ENCODE results near the gene AP1S1.
A peak's percentile ranks its signal among the peaks of the same experiment; 100 is the strongest.

The AP1S1 gene

DNA sequence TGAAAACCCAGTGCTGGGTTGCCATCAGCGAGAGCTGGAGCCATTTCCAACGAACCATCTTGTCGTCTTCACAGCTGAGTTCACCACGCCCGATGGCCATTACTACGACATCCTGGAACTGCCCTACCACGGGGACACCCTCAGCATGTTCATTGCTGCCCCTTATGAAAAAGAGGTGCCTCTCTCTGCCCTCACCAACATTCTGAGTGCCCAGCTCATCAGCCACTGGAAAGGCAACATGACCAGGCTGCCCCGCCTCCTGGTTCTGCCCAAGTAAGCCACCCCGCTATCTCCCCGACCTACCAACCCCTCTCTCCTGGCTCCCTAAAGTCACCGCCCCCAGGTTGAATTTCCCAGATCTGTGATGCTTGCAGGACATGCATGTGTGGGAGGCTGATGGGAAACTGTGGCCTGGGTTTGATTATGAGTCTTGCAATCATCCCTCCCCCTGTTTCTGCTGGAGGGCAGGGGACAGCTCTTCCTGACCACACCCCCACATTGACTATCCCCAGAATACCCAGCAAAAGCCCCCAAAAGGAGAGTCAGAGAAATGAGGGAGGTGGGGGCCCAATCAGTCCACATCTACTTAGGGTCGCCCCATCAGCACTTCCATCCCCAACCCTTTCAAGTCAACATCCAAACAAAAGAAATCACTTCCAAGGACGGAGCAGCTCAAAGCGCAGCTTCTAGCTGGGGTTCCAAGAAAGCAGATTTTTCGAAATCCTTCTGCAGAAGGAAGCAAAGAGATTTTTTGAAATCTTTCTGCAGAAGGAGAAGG, 20.5 kb upstream of the AP1S1 start:
- peaks cover 7% of the 10 kb centered on the region for H3K4me1 ChIP-seq (ENCODE audit: control insufficient read depth, insufficient read depth, low read length, poor library complexity, severe bottlenecking)

DNA sequence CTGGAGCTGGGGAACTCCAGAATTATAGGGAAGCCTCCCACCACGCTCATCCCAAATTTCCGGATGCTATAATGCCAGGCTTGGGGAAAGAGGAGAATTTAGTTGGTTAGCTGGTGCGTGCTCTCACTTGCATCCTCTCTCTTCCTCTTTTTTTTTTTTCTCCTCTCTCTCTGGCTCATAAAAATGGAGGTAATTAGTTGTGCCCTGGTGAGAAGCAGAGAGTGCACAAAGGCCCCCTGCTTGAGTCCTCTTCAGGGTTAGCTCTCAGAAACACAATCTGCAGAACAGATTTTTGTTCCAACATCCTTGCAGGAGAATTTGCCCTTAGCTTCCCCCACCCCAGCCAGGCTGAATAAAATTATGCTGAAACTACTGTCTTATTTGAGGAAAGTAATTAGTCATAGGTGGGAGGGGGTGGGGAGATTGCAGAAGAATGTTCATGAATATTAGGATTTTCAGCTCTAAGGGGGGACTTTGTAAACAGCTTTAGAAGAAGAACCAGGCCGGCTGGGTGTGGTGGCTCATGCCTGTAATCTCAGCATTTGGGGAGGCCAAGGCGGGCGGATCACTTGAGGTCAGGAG, 19.8 kb upstream of the AP1S1 start:
- H3K4me1 ChIP-seq (ENCODE audit: control insufficient read depth, insufficient read depth, low read length, poor library complexity, severe bottlenecking) = peaks cover 7% of the 10 kb centered on the region
- peaks cover 9% of the 10 kb centered on the region for H3K27me3 ChIP-seq (replicated peaks; ENCODE audit: control insufficient read depth, insufficient read depth, low read length, poor library complexity, severe bottlenecking)
- no peak overlapping the region for H3K27ac ChIP-seq (ENCODE audit: insufficient read depth, low read length, poor library complexity, severe bottlenecking)
- no peaks in the 10 kb centered on the region for H3K9me3 ChIP-seq (ENCODE audit: control insufficient read depth, low read length)
- no peak overlapping the region for H3K4me3 ChIP-seq (ENCODE audit: insufficient read depth, low read depth, low read length, poor library complexity, severe bottlenecking)
- DNase-seq = no peak
- H3K36me3 ChIP-seq (ENCODE audit: control insufficient read depth, insufficient read depth, low read length) = no peaks in the 10 kb centered on the region

More for the DNA sequence above, 20.5 kb upstream of the AP1S1 start:
- no peaks in the 10 kb centered on the region for H3K36me3 ChIP-seq (ENCODE audit: control insufficient read depth, insufficient read depth, low read length)
- H3K27me3 ChIP-seq (replicated peaks; ENCODE audit: control insufficient read depth, insufficient read depth, low read length, poor library complexity, severe bottlenecking) = peaks cover 9% of the 10 kb centered on the region
- H3K9me3 ChIP-seq (ENCODE audit: control insufficient read depth, low read length) = no peaks in the 10 kb centered on the region
- H3K4me3 ChIP-seq (ENCODE audit: insufficient read depth, low read depth, low read length, poor library complexity, severe bottlenecking) = no peak overlapping the region
- no peak for DNase-seq
- H3K27ac ChIP-seq (ENCODE audit: insufficient read depth, low read length, poor library complexity, severe bottlenecking) = no peak overlapping the region

DNA sequence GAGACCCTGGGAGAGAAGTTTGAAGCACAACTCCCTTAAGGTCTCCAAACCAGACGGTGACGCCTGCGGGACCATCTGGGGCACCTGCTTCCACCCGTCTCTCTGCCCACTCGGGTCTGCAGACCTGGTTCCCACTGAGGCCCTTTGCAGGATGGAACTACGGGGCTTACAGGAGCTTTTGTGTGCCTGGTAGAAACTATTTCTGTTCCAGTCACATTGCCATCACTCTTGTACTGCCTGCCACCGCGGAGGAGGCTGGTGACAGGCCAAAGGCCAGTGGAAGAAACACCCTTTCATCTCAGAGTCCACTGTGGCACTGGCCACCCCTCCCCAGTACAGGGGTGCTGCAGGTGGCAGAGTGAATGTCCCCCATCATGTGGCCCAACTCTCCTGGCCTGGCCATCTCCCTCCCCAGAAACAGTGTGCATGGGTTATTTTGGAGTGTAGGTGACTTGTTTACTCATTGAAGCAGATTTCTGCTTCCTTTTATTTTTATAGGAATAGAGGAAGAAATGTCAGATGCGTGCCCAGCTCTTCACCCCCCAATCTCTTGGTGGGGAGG, 16.5 kb upstream of the AP1S1 start:
- Histone ChIP-seq H3K27ac (ENCODE audit: insufficient read depth, low read length, poor library complexity, severe bottlenecking) (no peak overlapping the region), H3K4me1 (ENCODE audit: control insufficient read depth, insufficient read depth, low read length, poor library complexity, severe bottlenecking) (peaks cover 7% of the 10 kb centered on the region), H3K4me3 (ENCODE audit: insufficient read depth, low read depth, low read length, poor library complexity, severe bottlenecking) (no peak overlapping the region), H3K9me3 (ENCODE audit: control insufficient read depth, low read length) (no peaks in the 10 kb centered on the region), H3K27me3 (replicated peaks; ENCODE audit: control insufficient read depth, insufficient read depth, low read length, poor library complexity, severe bottlenecking) (peaks cover 9% of the 10 kb centered on the region), H3K36me3 (ENCODE audit: control insufficient read depth, insufficient read depth, low read length) (no peaks in the 10 kb centered on the region)
- DNase-seq = no peak

DNA sequence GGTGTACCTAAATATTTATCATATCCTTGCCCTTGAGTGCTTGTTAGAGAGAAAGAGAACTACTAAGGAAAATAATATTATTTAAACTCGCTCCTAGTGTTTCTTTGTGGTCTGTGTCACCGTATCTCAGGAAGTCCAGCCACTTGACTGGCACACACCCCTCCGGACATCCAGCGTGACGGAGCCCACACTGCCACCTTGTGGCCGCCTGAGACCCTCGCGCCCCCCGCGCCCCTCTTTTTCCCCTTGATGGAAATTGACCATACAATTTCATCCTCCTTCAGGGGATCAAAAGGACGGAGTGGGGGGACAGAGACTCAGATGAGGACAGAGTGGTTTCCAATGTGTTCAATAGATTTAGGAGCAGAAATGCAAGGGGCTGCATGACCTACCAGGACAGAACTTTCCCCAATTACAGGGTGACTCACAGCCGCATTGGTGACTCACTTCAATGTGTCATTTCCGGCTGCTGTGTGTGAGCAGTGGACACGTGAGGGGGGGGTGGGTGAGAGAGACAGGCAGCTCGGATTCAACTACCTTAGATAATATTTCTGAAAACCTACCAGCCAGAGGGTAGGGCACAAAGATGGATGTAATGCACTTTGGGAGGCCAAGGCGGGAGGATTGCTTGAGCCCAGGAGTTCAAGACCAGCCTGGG, 15.9 kb upstream of the AP1S1 start:
- Histone ChIP-seq H3K4me3 (ENCODE audit: insufficient read depth, low read depth, low read length, poor library complexity, severe bottlenecking) (no peak overlapping the region), H3K4me1 (ENCODE audit: control insufficient read depth, insufficient read depth, low read length, poor library complexity, severe bottlenecking) (peaks cover 7% of the 10 kb centered on the region), H3K9me3 (ENCODE audit: control insufficient read depth, low read length) (no peaks in the 10 kb centered on the region), H3K27me3 (replicated peaks; ENCODE audit: control insufficient read depth, insufficient read depth, low read length, poor library complexity, severe bottlenecking) (peaks cover 7% of the 10 kb centered on the region), H3K27ac (ENCODE audit: insufficient read depth, low read length, poor library complexity, severe bottlenecking) (no peak overlapping the region), H3K36me3 (ENCODE audit: control insufficient read depth, insufficient read depth, low read length) (no peaks in the 10 kb centered on the region)
- peak; percentile 66 to 75 (median 73) for DNase-seq

DNA sequence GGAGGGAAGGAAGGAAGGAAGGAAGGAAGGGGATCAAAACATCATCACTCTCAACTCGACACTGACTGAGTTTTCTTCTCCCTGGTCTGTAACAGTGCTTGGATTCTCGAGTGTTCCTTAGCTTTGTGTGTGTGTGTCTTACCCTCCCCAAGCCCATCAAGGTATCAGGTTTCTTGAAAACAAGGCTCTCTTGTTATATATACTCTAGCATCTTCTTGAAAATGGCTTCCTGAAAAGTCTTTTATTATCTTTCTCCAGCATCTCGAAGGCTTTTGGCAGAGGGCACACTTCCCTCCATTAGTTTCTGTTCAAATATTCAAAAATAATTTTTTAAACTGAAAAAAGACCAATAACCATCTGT, 14.0 kb upstream of the AP1S1 start:
- Histone ChIP-seq H3K27me3 (replicated peaks; ENCODE audit: control insufficient read depth, insufficient read depth, low read length, poor library complexity, severe bottlenecking) (peaks cover 5% of the 10 kb centered on the region), H3K4me3 (ENCODE audit: insufficient read depth, low read depth, low read length, poor library complexity, severe bottlenecking) (no peak overlapping the region), H3K27ac (ENCODE audit: insufficient read depth, low read length, poor library complexity, severe bottlenecking) (no peak overlapping the region), H3K9me3 (ENCODE audit: control insufficient read depth, low read length) (no peaks in the 10 kb centered on the region), H3K4me1 (ENCODE audit: control insufficient read depth, insufficient read depth, low read length, poor library complexity, severe bottlenecking) (peaks cover 11% of the 10 kb centered on the region), H3K36me3 (ENCODE audit: control insufficient read depth, insufficient read depth, low read length) (no peaks in the 10 kb centered on the region)
- no peak for DNase-seq

DNA sequence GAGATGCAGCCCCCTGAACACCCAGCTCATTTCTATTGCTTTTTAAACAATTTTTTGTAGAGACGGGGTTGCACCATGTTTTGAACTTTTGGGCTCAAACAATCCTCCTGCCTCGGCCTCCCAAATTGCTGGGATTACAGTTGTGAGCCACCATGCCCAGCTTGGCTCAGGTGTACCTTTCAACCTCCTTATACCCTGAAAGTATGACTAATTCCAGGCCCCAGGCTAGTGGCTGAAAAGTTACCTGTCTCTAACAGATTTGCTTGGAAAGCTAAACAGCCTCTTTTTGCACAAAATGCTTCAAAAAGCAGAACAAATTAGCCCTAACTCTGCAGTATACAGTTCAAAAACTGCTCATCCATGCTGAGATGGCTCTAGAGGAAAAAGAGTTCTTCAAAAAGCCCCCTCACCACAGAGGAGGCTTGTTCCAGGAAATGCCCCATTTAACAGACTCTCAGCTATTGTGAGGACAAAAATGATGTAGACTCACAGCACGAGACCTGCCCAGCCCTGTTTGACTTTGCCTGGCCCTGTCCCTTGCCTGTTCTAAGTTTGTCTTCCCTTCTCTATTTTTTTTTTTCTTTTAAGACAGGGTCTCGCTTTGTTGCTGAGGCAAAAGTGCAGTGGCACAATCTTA, 13.4 kb upstream of the AP1S1 start:
- H3K27ac ChIP-seq (ENCODE audit: insufficient read depth, low read length, poor library complexity, severe bottlenecking) = no peak overlapping the region
- H3K36me3 ChIP-seq (ENCODE audit: control insufficient read depth, insufficient read depth, low read length) = no peaks in the 10 kb centered on the region
- no peaks in the 10 kb centered on the region for H3K9me3 ChIP-seq (ENCODE audit: control insufficient read depth, low read length)
- H3K4me1 ChIP-seq (ENCODE audit: control insufficient read depth, insufficient read depth, low read length, poor library complexity, severe bottlenecking) = peaks cover 11% of the 10 kb centered on the region
- DNase-seq = no peak
- H3K27me3 ChIP-seq (replicated peaks; ENCODE audit: control insufficient read depth, insufficient read depth, low read length, poor library complexity, severe bottlenecking) = no peaks in the 10 kb centered on the region
- no peak overlapping the region for H3K4me3 ChIP-seq (ENCODE audit: insufficient read depth, low read depth, low read length, poor library complexity, severe bottlenecking)

DNA sequence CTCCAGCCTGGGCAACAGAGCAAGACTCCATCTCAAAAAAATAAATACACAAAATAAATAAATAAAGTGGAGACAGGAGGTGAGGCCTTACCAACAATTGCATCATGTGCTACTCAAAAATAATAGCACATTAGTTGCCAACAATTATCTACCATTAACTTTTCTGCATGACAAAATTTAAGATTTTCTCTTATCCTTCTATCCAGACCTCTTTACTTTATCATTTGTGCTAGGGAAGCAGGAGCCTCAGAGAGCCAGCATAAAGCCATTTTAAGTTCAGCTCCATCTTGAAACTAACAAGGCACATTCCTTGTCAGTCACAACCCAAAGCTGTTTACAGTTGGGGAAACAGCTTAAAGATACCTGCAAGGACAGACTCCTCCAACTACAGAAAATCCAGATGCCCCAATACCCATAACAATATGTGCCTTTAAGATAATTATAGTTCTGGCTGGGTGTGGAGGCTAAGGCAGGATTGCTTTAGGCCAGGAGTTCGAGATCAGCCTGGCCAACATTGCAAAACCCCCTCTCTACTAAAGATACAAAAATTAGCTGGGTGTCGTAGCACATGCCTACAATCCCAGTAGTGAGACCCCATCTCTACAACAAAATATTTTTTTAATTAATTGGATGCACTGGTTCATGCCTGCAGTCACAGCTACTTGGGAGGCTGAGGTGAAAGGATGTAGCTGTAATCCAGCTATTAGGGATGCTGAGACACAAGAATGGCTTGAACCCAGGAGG, 2.2 kb upstream of the AP1S1 start:
- Histone ChIP-seq H3K27ac (ENCODE audit: insufficient read depth, low read length, poor library complexity, severe bottlenecking) (no peak overlapping the region), H3K36me3 (ENCODE audit: control insufficient read depth, insufficient read depth, low read length) (no peaks in the 10 kb centered on the region), H3K4me3 (ENCODE audit: insufficient read depth, low read depth, low read length, poor library complexity, severe bottlenecking) (no peak overlapping the region), H3K9me3 (ENCODE audit: control insufficient read depth, low read length) (no peaks in the 10 kb centered on the region), H3K27me3 (replicated peaks; ENCODE audit: control insufficient read depth, insufficient read depth, low read length, poor library complexity, severe bottlenecking) (no peaks in the 10 kb centered on the region), H3K4me1 (ENCODE audit: control insufficient read depth, insufficient read depth, low read length, poor library complexity, severe bottlenecking) (peaks cover 18% of the 10 kb centered on the region)
- no peak for DNase-seq

DNA sequence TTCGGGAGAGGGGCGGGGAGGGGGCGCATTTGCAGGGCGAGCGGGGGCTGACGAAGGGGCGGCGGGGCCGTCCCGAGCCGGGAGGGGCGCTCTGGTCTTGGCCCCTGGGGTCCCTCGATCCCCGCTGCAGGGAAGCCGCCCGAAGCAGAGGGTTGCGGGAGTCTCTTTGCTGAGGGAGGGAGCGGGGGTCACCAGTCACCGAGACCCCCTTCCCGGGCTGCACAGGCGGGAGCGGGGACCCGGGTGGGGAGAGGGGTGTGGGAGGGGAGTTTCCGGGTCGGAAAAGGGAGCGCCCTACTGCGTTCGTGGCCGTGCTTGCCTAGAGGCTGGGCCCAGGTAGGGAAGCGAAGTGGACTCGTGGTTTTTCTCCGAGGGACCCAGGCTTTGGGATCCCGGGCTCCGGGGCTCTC, 422 bp downstream of the AP1S1 start:
- Histone ChIP-seq H3K4me1 (ENCODE audit: control insufficient read depth, insufficient read depth, low read length, poor library complexity, severe bottlenecking) (peaks cover 18% of the 10 kb centered on the region), H3K4me3 (ENCODE audit: insufficient read depth, low read depth, low read length, poor library complexity, severe bottlenecking) (peak overlapping the region; percentile 61), H3K27me3 (replicated peaks; ENCODE audit: control insufficient read depth, insufficient read depth, low read length, poor library complexity, severe bottlenecking) (no peaks in the 10 kb centered on the region), H3K36me3 (ENCODE audit: control insufficient read depth, insufficient read depth, low read length) (peaks cover 11% of the 10 kb centered on the region), H3K9me3 (ENCODE audit: control insufficient read depth, low read length) (no peaks in the 10 kb centered on the region), H3K27ac (ENCODE audit: insufficient read depth, low read length, poor library complexity, severe bottlenecking) (peak overlapping the region; percentile 3)
- DNase-seq = no peak

DNA sequence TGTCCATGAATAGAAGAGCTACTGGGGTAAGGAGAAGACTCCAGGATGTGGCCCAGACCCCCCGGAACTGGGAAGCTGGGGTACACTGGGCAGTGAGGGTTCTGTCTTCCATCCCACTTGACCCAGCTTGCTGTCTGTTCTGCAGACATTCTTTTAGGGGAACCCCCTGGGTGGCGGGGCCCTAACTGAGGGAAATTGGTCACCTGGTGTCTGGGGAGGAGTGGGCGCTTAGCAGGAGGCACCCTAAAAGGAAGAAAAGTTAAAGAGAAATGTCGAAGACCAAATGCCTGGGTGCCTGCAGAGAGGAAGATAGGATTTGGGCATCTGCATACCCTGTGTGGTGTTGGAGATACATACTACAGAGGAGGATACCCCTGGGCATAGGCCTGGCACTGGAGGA, 1.0 kb downstream of the AP1S1 start:
- Histone ChIP-seq H3K4me3 (ENCODE audit: insufficient read depth, low read depth, low read length, poor library complexity, severe bottlenecking) (peak overlapping the region; percentile 61), H3K9me3 (ENCODE audit: control insufficient read depth, low read length) (no peaks in the 10 kb centered on the region), H3K27me3 (replicated peaks; ENCODE audit: control insufficient read depth, insufficient read depth, low read length, poor library complexity, severe bottlenecking) (no peaks in the 10 kb centered on the region), H3K36me3 (ENCODE audit: control insufficient read depth, insufficient read depth, low read length) (peaks cover 11% of the 10 kb centered on the region), H3K4me1 (ENCODE audit: control insufficient read depth, insufficient read depth, low read length, poor library complexity, severe bottlenecking) (peaks cover 18% of the 10 kb centered on the region), H3K27ac (ENCODE audit: insufficient read depth, low read length, poor library complexity, severe bottlenecking) (no peak overlapping the region)
- no peak for DNase-seq
